Mesenchymal stem cell (in vitro differentiated cells and primary cell): Measurements from ENCODE around the gene CTRL.

Source experiments
- DNase-seq: peaks from one replicate; pipeline ENCODE4 v3.0.0-alpha.2; 2013
- H2AFZ ChIP-seq: one replicate; pipeline ENCODE4 v1.6.1; 2013; ENCODE audit warnings: low read depth, mild to moderate bottlenecking, control low read depth, inconsistent platforms, low read length, moderate library complexity
- H2AK5ac ChIP-seq: 2 replicates; pipeline ENCODE4 v1.6.1; 2013; ENCODE audit warnings: low read length, moderate library complexity, mild to moderate bottlenecking, inconsistent platforms; ENCODE audit not compliant: severe bottlenecking
- H2BK120ac ChIP-seq: one replicate; pipeline ENCODE4 v1.6.1; 2013; ENCODE audit warnings: low read depth, mild to moderate bottlenecking, inconsistent platforms, low read length, moderate library complexity
- H2BK12ac ChIP-seq, 2 experiments: one replicate each; pipeline ENCODE4 v1.6.1; 2013; ENCODE audit warnings: inconsistent platforms in 2 of 2, low read length in 2 of 2, mild to moderate bottlenecking in 2 of 2, moderate library complexity in 2 of 2, control low read depth in 1 of 2
- H2BK15ac ChIP-seq: one replicate; pipeline ENCODE4 v1.6.1; 2013; ENCODE audit warnings: mild to moderate bottlenecking, low read depth, inconsistent platforms; ENCODE audit not compliant: poor library complexity, severe bottlenecking
- H2BK5ac ChIP-seq: 2 replicates; pipeline ENCODE4 v1.6.1; 2013; ENCODE audit warnings: low read depth, mild to moderate bottlenecking, low read length, control low read depth, inconsistent platforms; ENCODE audit not compliant: poor library complexity, severe bottlenecking
- H3K14ac ChIP-seq, 2 experiments: one replicate each; pipeline ENCODE4 v1.6.1; 2013; ENCODE audit warnings: inconsistent platforms in 2 of 2, low read length in 2 of 2, control low read depth in 1 of 2, mild to moderate bottlenecking in 1 of 2, moderate library complexity in 1 of 2
- H3K18ac ChIP-seq, 2 experiments: one replicate each; pipeline ENCODE4 v1.6.1; 2013; ENCODE audit warnings: inconsistent platforms in 2 of 2, low read length in 2 of 2, control low read depth in 1 of 2, low read depth in 1 of 2, mild to moderate bottlenecking in 1 of 2
- H3K23ac ChIP-seq, 2 experiments: one replicate each; pipeline ENCODE4 v1.6.1; 2013; ENCODE audit warnings: inconsistent platforms in 2 of 2, low read length in 2 of 2, mild to moderate bottlenecking in 2 of 2, moderate library complexity in 2 of 2, control low read depth in 1 of 2
- H3K27ac ChIP-seq: 2 replicates; pipeline ENCODE4 v1.5.1; 2013; ENCODE audit warnings: mild to moderate bottlenecking, moderate library complexity, low read length, control low read depth, inconsistent platforms; ENCODE audit not compliant: poor library complexity, severe bottlenecking
- H3K27me3 ChIP-seq, 2 experiments: 2 replicates each; pipeline versions ENCODE4 v1.6.1 to v1.7.0; 2013; ENCODE audit warnings: low read length in 2 of 2, mild to moderate bottlenecking in 2 of 2, moderate library complexity in 2 of 2, control low read depth in 1 of 2, inconsistent platforms in 1 of 2; ENCODE audit not compliant: control insufficient read depth in 1 of 2, insufficient read depth in 1 of 2
- H3K36me3 ChIP-seq, 2 experiments: 2 replicates each; pipeline versions ENCODE4 v1.6.1 to v1.7.0; 2013; ENCODE audit warnings: low read length in 2 of 2, control low read depth in 1 of 2, inconsistent platforms in 1 of 2, low read depth in 1 of 2, mild to moderate bottlenecking in 1 of 2; ENCODE audit not compliant: insufficient read depth in 2 of 2, control insufficient read depth in 1 of 2
- H3K4ac ChIP-seq, 2 experiments: one replicate each; pipeline ENCODE4 v1.6.1; 2013; ENCODE audit warnings: inconsistent platforms in 2 of 2, low read length in 2 of 2, mild to moderate bottlenecking in 2 of 2, moderate library complexity in 2 of 2, control low read depth in 1 of 2, low read depth in 1 of 2
- H3K4me1 ChIP-seq: 2 replicates; pipeline ENCODE4 v1.6.1; 2013; ENCODE audit warnings: low read depth, low read length, control low read depth; ENCODE audit not compliant: control insufficient read depth, insufficient read depth
- H3K4me2 ChIP-seq: 2 replicates; pipeline ENCODE4 v1.6.1; 2013; ENCODE audit warnings: low read length, mild to moderate bottlenecking, inconsistent platforms; ENCODE audit not compliant: poor library complexity, severe bottlenecking
- H3K4me3 ChIP-seq, 2 experiments: 2 replicates each; pipeline versions ENCODE4 v1.5.1 to v1.7.0; 2013; ENCODE audit warnings: low read length in 2 of 2, mild to moderate bottlenecking in 2 of 2, control low read depth in 1 of 2, low read depth in 1 of 2; ENCODE audit not compliant: insufficient read depth in 1 of 2
- H3K79me1 ChIP-seq: replicated peaks from 2 replicates; pipeline ENCODE4 v1.6.1; 2013; ENCODE audit warnings: mild to moderate bottlenecking, control low read depth, low read length, inconsistent platforms; ENCODE audit not compliant: poor library complexity, severe bottlenecking
- H3K9ac ChIP-seq: 2 replicates; pipeline ENCODE4 v1.7.0; 2013; ENCODE audit warnings: mild to moderate bottlenecking, low read length, moderate library complexity
- H3K9me3 ChIP-seq: 2 replicates; pipeline ENCODE4 v1.7.0; 2013; ENCODE audit warnings: mild to moderate bottlenecking, low read length; ENCODE audit not compliant: control insufficient read depth
- H4K8ac ChIP-seq: one replicate; pipeline ENCODE4 v1.6.1; 2013; ENCODE audit warnings: inconsistent platforms, mild to moderate bottlenecking, low read length, moderate library complexity
- H4K91ac ChIP-seq: one replicate; pipeline ENCODE4 v1.6.1; 2013; ENCODE audit warnings: mild to moderate bottlenecking, low read length, inconsistent platforms
- WGBS: methylation state at CpG from one replicate; pipeline ENCODE4 v1.1.7; 2013; ENCODE audit warnings: mixed read lengths; 5-methylcytosine and 5-hydroxymethylcytosine counted together

The CTRL gene

GRCh38 chr16:67909056-67909742 lies 22.5 kb downstream of the CTRL start:
- Histone ChIP-seq H2BK12ac (no peak overlapping the region), H2BK5ac (no peak overlapping the region), H3K4me1 (peaks cover 9% of the 10 kb centered on the region), H2BK15ac (no peak overlapping the region), H3K18ac (no peak overlapping the region), H3K4ac (no peak overlapping the region), H2BK120ac (no peak overlapping the region), H3K27ac (no peak overlapping the region), H3K27me3 (no peaks in the 10 kb centered on the region), H3K79me1 (peaks cover 37% of the 10 kb centered on the region), H3K4me2 (no peak overlapping the region), H2AK5ac (peak overlapping the region; percentile 33), H3K36me3 (peaks cover 33 to 37% of the 10 kb centered on the region in 2 experiments), H3K9me3 (no peaks in the 10 kb centered on the region), H3K23ac (no peak overlapping the region), H3K4me3 (no peak overlapping the region), H3K14ac (no peak overlapping the region), H4K91ac (no peak overlapping the region), H3K9ac (no peak overlapping the region), H4K8ac (no peak overlapping the region), H2AFZ (no peak overlapping the region)
- 99% methylated on average over 36 of the region's 36 CpGs for WGBS
- DNase-seq = no peak

GRCh38 chr16:67907397-67908180 lies 24.1 kb downstream of the CTRL start:
- 94% methylated on average over 10 of the region's 11 CpGs for WGBS
- Histone ChIP-seq H4K8ac (no peak overlapping the region), H3K9me3 (no peaks in the 10 kb centered on the region), H3K4me1 (peaks cover 9% of the 10 kb centered on the region), H3K4ac (no peak overlapping the region), H3K27me3 (no peaks in the 10 kb centered on the region), H2AFZ (no peak overlapping the region), H3K23ac (no peak overlapping the region), H2BK120ac (no peak overlapping the region), H3K18ac (no peak overlapping the region), H2BK5ac (no peak overlapping the region), H2BK12ac (no peak overlapping the region), H2BK15ac (no peak overlapping the region), H3K36me3 (peaks cover 39 to 48% of the 10 kb centered on the region in 2 experiments), H3K79me1 (peaks cover 42% of the 10 kb centered on the region), H3K9ac (no peak overlapping the region), H3K4me3 (no peak overlapping the region), H3K27ac (no peak overlapping the region), H3K4me2 (no peak overlapping the region), H2AK5ac (no peak overlapping the region), H3K14ac (no peak overlapping the region), H4K91ac (no peak overlapping the region)
- no peak for DNase-seq

GRCh38 chr16:67902831-67903230 lies 28.8 kb downstream of the CTRL start:
- Histone ChIP-seq H3K18ac (peak overlapping the region in 1 of 2 experiments; percentile 72), H3K36me3 (peaks cover 12 to 16% of the 10 kb centered on the region in 2 experiments), H4K8ac (no peak overlapping the region), H2AK5ac (no peak overlapping the region), H2BK120ac (no peak overlapping the region), H3K23ac (no peak overlapping the region), H3K4me3 (no peak overlapping the region), H2BK12ac (no peak overlapping the region), H2BK5ac (no peak overlapping the region), H3K4me1 (no peaks in the 10 kb centered on the region), H3K14ac (no peak overlapping the region), H2AFZ (no peak overlapping the region), H3K27me3 (no peaks in the 10 kb centered on the region), H3K9me3 (no peaks in the 10 kb centered on the region), H4K91ac (no peak overlapping the region), H3K79me1 (peaks cover 34% of the 10 kb centered on the region), H3K4ac (peak overlapping the region in 1 of 2 experiments; percentile 55), H3K4me2 (no peak overlapping the region), H3K27ac (no peak overlapping the region), H3K9ac (no peak overlapping the region), H2BK15ac (no peak overlapping the region)
- DNase-seq = peak; percentile 40
- 82% methylated on average over 4 of the region's 4 CpGs for WGBS

- 96% methylated on average over 5 of the region's 5 CpGs for WGBS
- H4K8ac ChIP-seq = no peak overlapping the region
- no peak overlapping the region for H3K27ac ChIP-seq
- H2AK5ac ChIP-seq = no peak overlapping the region
- no peaks in the 10 kb centered on the region for H3K9me3 ChIP-seq
- H4K91ac ChIP-seq = no peak overlapping the region
- no peak overlapping the region for H3K4me3 ChIP-seq
- H2AFZ ChIP-seq = no peak overlapping the region
- no peak overlapping the region for H3K4me2 ChIP-seq
- H3K4ac ChIP-seq = no peak overlapping the region
- no peak overlapping the region for H3K23ac ChIP-seq
- no peak overlapping the region for H3K9ac ChIP-seq
- no peak overlapping the region for H3K14ac ChIP-seq
- no peak for DNase-seq
- no peak overlapping the region for H2BK5ac ChIP-seq
- H3K18ac ChIP-seq = no peak overlapping the region
- H2BK15ac ChIP-seq = no peak overlapping the region
- no peaks in the 10 kb centered on the region for H3K27me3 ChIP-seq
- no peaks in the 10 kb centered on the region for H3K4me1 ChIP-seq
- no peak overlapping the region for H2BK12ac ChIP-seq
- H3K36me3 ChIP-seq = peaks cover 12 to 20% of the 10 kb centered on the region in 2 experiments
- no peak overlapping the region for H2BK120ac ChIP-seq
- peaks cover 37% of the 10 kb centered on the region for H3K79me1 ChIP-seq
These were observed 29.9 kb downstream of the CTRL start for GRCh38 chr16:67901734-67902133.
